Measurements from ENCODE around the gene SPRR4.

GRCh38 chr1:152996633-152997400 is 26.4 kb downstream of the SPRR4 start:
- TF ChIP-seq POLR2A (IDR thresholded peaks at IDR 0.05; ENCODE audit: low read length) (no peak), GATA1 (IDR thresholded peaks at IDR 0.05; ENCODE audit: low read depth, low read length) (no peak)
